Measurements from ENCODE around the gene PIGZ. TPM values are rescaled to one million over a fixed set of nuclear protein-coding genes. Genes with fewer than 3 reads are reported as not detected.

The PIGZ gene
- total RNA-seq, 1 donor from 2014 or later, result 4.7 TPM

DNA sequence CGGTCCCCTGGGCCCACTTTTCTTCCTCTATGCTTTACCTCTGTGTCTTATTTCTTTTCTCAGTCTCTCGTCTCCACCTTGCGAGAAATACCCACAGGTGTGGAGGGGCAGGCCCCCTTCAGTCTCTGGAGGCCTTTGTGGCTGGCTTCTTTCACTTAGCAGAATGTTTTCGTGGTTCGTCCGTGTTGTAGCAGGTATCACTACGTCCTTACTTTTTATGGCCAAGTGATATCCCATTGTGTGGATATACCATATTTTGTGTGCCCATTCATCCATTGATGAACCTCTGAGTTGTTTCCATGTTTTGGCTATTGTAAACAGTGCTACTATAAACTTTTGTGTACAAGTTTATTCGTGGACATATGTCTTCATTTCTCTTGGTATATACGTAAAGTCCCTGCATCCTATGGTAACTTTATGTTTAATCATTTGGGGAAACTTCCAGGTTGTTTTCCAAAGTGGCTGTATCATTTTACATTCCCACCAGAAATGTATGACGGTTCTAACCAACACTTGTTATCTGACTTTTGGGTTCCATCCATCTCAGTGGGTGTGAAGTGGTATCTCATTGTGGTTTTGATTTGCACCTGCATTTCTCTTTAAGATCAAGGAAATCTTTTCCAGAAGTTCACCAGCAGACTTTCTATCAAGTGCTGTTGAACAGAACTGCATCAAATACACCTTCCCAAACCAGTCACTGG is 5.6 kb downstream of the PIGZ start:
- peaks cover 30% of the 10 kb centered on the region for H3K27me3 Mint-ChIP-seq
- H3K4me3 Mint-ChIP-seq (ENCODE audit: low read depth), result peak overlapping the region; percentile 30
- H3K9me3 Mint-ChIP-seq (ENCODE audit: low read depth), result no peaks in the 10 kb centered on the region
- H3K4me1 Mint-ChIP-seq (ENCODE audit: low read depth), result peaks cover 17% of the 10 kb centered on the region
- TF ChIP-seq, protein P1, sequence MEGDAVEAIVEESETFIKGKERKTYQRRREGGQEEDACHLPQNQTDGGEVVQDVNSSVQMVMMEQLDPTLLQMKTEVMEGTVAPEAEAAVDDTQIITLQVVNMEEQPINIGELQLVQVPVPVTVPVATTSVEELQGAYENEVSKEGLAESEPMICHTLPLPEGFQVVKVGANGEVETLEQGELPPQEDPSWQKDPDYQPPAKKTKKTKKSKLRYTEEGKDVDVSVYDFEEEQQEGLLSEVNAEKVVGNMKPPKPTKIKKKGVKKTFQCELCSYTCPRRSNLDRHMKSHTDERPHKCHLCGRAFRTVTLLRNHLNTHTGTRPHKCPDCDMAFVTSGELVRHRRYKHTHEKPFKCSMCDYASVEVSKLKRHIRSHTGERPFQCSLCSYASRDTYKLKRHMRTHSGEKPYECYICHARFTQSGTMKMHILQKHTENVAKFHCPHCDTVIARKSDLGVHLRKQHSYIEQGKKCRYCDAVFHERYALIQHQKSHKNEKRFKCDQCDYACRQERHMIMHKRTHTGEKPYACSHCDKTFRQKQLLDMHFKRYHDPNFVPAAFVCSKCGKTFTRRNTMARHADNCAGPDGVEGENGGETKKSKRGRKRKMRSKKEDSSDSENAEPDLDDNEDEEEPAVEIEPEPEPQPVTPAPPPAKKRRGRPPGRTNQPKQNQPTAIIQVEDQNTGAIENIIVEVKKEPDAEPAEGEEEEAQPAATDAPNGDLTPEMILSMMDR (IDR thresholded peaks at IDR 0.05; ENCODE audit: unreplicated experiment), result no peak
- peak overlapping the region; percentile 96 for H3K27ac Mint-ChIP-seq
- no peak for DNase-seq (ENCODE audit: low spot score, unreplicated experiment)
- H3K36me3 Mint-ChIP-seq (ENCODE audit: insufficient read depth), result peaks cover 5% of the 10 kb centered on the region

DNA sequence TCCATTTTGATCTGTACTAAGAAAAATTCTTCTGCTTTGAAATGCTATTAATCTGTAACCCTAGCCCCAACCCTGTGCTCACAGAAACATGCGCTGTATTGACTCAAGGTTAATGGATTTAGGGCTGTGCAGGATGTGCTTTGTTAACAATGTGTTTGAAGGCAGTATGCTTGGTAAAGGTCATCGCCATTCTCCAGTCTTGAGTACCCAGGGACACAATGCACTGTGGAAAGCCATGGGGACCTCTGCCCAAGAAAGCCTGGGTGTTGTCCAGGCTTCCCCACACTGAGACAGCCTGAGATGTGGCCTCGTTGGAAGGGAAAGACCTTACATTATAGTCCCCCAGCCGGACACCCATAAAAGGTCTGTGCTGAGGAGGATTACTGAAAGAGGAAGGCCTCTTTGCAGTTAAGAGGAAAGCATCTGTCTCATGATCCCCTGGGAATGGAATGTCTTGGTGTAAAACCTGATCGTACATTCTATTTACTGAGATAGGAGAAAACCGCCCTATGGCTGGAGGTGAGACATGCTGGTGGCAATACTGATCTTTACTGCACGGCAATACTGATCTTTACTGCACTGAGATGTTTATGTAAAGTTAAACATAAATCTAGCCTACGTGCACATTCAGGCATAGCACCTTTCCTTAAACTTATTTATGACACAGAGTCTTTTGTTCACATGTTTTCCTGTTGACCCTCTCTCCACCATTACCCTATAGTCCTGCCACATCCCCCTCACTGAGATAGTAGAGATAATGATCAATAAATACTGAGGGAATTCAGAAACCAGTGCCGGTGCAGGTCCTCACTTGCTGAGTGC is 6.3 kb downstream of the PIGZ start:
- DNase-seq (ENCODE audit: low spot score, unreplicated experiment), result no peak
- peaks cover 16% of the 10 kb centered on the region for H3K4me1 Mint-ChIP-seq (ENCODE audit: low read depth)
- TF ChIP-seq, protein P1 (IDR thresholded peaks at IDR 0.05; ENCODE audit: unreplicated experiment), result no peak
- peaks cover 5% of the 10 kb centered on the region for H3K36me3 Mint-ChIP-seq (ENCODE audit: insufficient read depth)
- H3K27ac Mint-ChIP-seq, result peak overlapping the region; percentile 96
- peak overlapping the region; percentile 30 for H3K4me3 Mint-ChIP-seq (ENCODE audit: low read depth)
- H3K9me3 Mint-ChIP-seq (ENCODE audit: low read depth), result no peaks in the 10 kb centered on the region
- peaks cover 23% of the 10 kb centered on the region for H3K27me3 Mint-ChIP-seq

DNA sequence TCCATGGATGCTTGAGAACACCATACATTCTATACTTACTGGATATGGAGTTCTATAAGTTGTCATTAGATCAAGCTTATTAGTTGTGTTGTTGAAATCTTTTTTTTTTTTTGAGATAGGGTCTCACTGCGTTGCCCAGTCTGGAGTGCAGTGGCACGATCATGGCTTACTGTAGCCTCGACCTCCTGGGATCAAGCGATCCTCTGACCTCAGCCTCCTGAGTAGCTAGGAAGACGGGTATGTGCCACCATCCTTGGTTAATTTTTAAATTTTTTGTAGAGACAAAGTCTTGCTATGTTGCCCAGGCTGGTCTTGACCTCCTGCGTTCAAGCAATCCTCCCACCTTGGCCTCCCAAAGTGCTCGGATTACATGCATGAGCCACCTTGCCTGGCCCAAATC is 13.8 kb downstream of the PIGZ start:
- DNase-seq (ENCODE audit: low spot score, unreplicated experiment), result no peak
- no peak overlapping the region for H3K27ac Mint-ChIP-seq
- TF ChIP-seq, protein P1 (IDR thresholded peaks at IDR 0.05; ENCODE audit: unreplicated experiment), result no peak
- no peaks in the 10 kb centered on the region for H3K9me3 Mint-ChIP-seq (ENCODE audit: low read depth)
- no peak overlapping the region for H3K4me3 Mint-ChIP-seq (ENCODE audit: low read depth)
- no peaks in the 10 kb centered on the region for H3K36me3 Mint-ChIP-seq (ENCODE audit: insufficient read depth)
- peaks cover 12% of the 10 kb centered on the region for H3K27me3 Mint-ChIP-seq
- no peaks in the 10 kb centered on the region for H3K4me1 Mint-ChIP-seq (ENCODE audit: low read depth)

DNA sequence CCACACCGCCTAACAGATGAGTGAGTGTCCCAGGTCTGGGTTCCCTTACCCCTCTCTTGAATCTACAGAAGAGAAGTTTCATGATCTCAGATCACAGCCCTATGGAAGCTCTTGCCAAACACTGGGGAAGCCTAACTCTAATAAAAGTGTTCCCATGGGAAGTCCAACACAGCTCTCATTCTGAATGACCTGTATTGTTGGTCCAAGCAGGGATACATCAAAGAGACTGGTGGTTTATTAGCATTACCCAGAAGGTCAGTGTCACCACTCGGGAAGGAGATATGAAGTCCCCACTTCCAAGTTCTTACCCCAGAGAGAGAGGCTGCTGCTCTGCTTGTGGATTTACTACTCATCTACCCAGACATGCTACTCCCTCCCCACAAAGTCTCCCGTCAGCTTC is 17.3 kb downstream of the PIGZ start:
- H3K36me3 Mint-ChIP-seq (ENCODE audit: insufficient read depth), result no peaks in the 10 kb centered on the region
- peaks cover 9% of the 10 kb centered on the region for H3K27me3 Mint-ChIP-seq
- TF ChIP-seq, protein P1 (IDR thresholded peaks at IDR 0.05; ENCODE audit: unreplicated experiment), result no peak
- H3K9me3 Mint-ChIP-seq (ENCODE audit: low read depth), result no peaks in the 10 kb centered on the region
- no peaks in the 10 kb centered on the region for H3K4me1 Mint-ChIP-seq (ENCODE audit: low read depth)
- H3K27ac Mint-ChIP-seq, result no peak overlapping the region
- H3K4me3 Mint-ChIP-seq (ENCODE audit: low read depth), result no peak overlapping the region
- no peak for DNase-seq (ENCODE audit: low spot score, unreplicated experiment)

DNA sequence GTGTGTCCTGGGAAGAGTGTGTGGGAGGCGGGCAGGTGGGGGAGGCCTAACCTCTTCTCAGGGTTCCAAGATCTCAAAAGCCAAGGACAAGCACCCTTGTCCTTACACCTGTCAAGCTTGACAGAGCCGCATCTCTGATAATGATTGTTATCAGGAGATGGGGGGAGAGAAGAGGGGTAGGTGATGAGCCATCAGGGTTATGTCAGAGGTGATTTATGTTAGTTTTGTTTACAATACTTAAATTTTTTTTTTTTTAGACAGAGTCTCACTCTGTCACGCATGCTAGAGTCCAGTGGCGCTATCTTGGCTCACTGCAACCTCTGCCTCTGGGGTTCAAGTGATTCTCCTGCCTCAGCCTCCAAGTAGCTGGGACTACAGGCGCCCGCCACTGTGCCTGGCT is 18.9 kb downstream of the PIGZ start:
- Mint-ChIP-seq H3K9me3 (ENCODE audit: low read depth) (no peaks in the 10 kb centered on the region), H3K4me1 (ENCODE audit: low read depth) (peaks cover 2% of the 10 kb centered on the region), H3K4me3 (ENCODE audit: low read depth) (no peak overlapping the region), H3K36me3 (ENCODE audit: insufficient read depth) (no peaks in the 10 kb centered on the region), H3K27me3 (peaks cover 8% of the 10 kb centered on the region), H3K27ac (no peak overlapping the region)
- TF ChIP-seq, protein P1 (IDR thresholded peaks at IDR 0.05; ENCODE audit: unreplicated experiment), result no peak
- no peak for DNase-seq (ENCODE audit: low spot score, unreplicated experiment)
